PC-3 (cell line): ENCODE data around the gene BACE2. TPM values are rescaled to one million over a fixed set of nuclear protein-coding genes. Genes with fewer than 3 reads are reported as not detected.
"Not testable (repeated sequence)": the region's sequence is repeated elsewhere in the genome, so short reads cannot be mapped to it uniquely, and the experiment has no call there.

Source experiments
- ATAC-seq: fragments of 200-7000 bp; cut with Tn5 transposase; 2 replicates; pipeline ENCODE4 v1.9.1; 2020; ENCODE audit warnings: mild to moderate bottlenecking, moderate library complexity
- BruUV-seq: library from RNA; stranded (reverse); fragments of 400-500 nt; replicated peaks from 2 replicates; lab custom pipeline; 2021; lab: Mats Ljungman, UMichigan
- CTCF ChIA-PET: fragments of 300-600 bp; sonication (Branson Sonifier 250); formaldehyde crosslinking; loops from one replicate; lab custom pipeline; 2022; ENCODE audit warnings: antibody characterized with exemption; lab: Charles Lee
- POLR2A ChIA-PET: fragments of 300-600 bp; sonication (Branson Sonifier 250); formaldehyde crosslinking; loops from one replicate; lab custom pipeline; 2022; ENCODE audit warnings: antibody characterized with exemption; ENCODE audit not compliant: unreplicated experiment; lab: Charles Lee
- DNase-seq: peaks from one replicate; pipeline ENCODE4 v3.0.0-alpha.2; 2015
- H2AFZ ChIP-seq: fragments of 300-600 bp; sonication (generic); 2 replicates; pipeline ENCODE4 v1.6.0; 2016; ENCODE audit warnings: antibody characterized with exemption, low read length
- H3F3A ChIP-seq: fragments of 300-600 bp; sonication (generic); one replicate; pipeline ENCODE4 v1.6.0; 2017; ENCODE audit warnings: antibody characterized with exemption, low read length, control low read depth, mild to moderate bottlenecking; ENCODE audit not compliant: unreplicated experiment
- H3K27ac ChIP-seq: fragments of 300-600 bp; sonication (generic); 2 replicates; pipeline ENCODE4 v1.5.1; 2016; ENCODE audit warnings: mild to moderate bottlenecking, low read length
- H3K27me3 ChIP-seq: fragments of 300-600 bp; sonication (generic); 2 replicates; pipeline ENCODE4 v1.6.1; 2016; ENCODE audit warnings: low read length, mixed read lengths
- H3K36me3 ChIP-seq: fragments of 300-600 bp; sonication (generic); 2 replicates; pipeline ENCODE4 v1.6.1; 2016; ENCODE audit warnings: low read depth, mixed run types, low read length, mixed read lengths
- H3K4me1 ChIP-seq: fragments of 300-600 bp; sonication (generic); 2 replicates; pipeline ENCODE4 v1.5.1; 2016; ENCODE audit warnings: low read length; ENCODE audit not compliant: insufficient read depth
- H3K4me2 ChIP-seq: fragments of 300-600 bp; sonication (generic); 2 replicates; pipeline ENCODE4 v1.6.0; 2016; ENCODE audit warnings: low read length
- H3K4me3 ChIP-seq: fragments of 300-600 bp; sonication (generic); 2 replicates; pipeline ENCODE4 v1.5.1; 2016; ENCODE audit warnings: mild to moderate bottlenecking, low read length, mixed read lengths
- H3K79me2 ChIP-seq: fragments of 300-600 bp; sonication (generic); 2 replicates; pipeline ENCODE4 v1.6.1; 2017; ENCODE audit warnings: low read length, mixed read lengths
- H3K9ac ChIP-seq: fragments of 300-600 bp; sonication (generic); 2 replicates; pipeline ENCODE4 v1.6.0; 2016; ENCODE audit warnings: mild to moderate bottlenecking, low read length
- H3K9me2 ChIP-seq: fragments of 300-600 bp; sonication (generic); replicated peaks from 2 replicates; pipeline ENCODE4 v1.6.1; 2016; ENCODE audit warnings: mixed run types, low read length, mixed read lengths
- H3K9me3 ChIP-seq: fragments of 300-600 bp; sonication (generic); 2 replicates; pipeline ENCODE4 v1.6.1; 2016; ENCODE audit warnings: low read length, mixed read lengths
- H4K20me1 ChIP-seq: fragments of 300-600 bp; sonication (generic); 2 replicates; pipeline ENCODE4 v1.6.1; 2016; ENCODE audit warnings: low read length, mixed read lengths
- CTCF ChIP-seq: fragments of 300-600 bp; sonication (generic); conservative IDR thresholded peaks from 2 replicates; pipeline ENCODE4 v1.5.1; 2017; ENCODE audit warnings: antibody characterized with exemption, low read depth, mild to moderate bottlenecking, low read length
- EZH2 ChIP-seq: fragments of 300-600 bp; sonication (generic); IDR thresholded peaks from one replicate; pipeline ENCODE4 v1.6.1; 2017; ENCODE audit warnings: antibody characterized with exemption, mild to moderate bottlenecking, low read length; ENCODE audit not compliant: unreplicated experiment
- EZH2phosphoT487 ChIP-seq: fragments of 300-600 bp; sonication (generic); IDR thresholded peaks from 2 replicates; pipeline ENCODE4 v1.6.1; 2018; ENCODE audit warnings: mild to moderate bottlenecking, antibody characterized with exemption, low read length, borderline replicate concordance
- intact Hi-C: fragments of 100-400 bp; cut with micrococcal nuclease; formaldehyde crosslinking; loops from 2 replicates; pipeline ENCODE4 v1.9.0; 2023
- total RNA-seq: library from RNA; depleted of rRNA; stranded (reverse); fragments of >200 nt; gene quantifications from 2 replicates; pipeline ENCODE4 v1.2.3, GENCODE V29; 2014

The BACE2 gene
- total RNA-seq, 1 experiment from 2014 or later = 89.2 TPM

- H3K9ac ChIP-seq = peak overlapping the region; percentile 57
- no peaks in the 10 kb centered on the region for H4K20me1 ChIP-seq
- ChIA-PET POLR2A (no interaction called here), CTCF (no interaction called here)
- ATAC-seq (peak; percentile 42), DNase-seq (peak; percentile 56)
- H3K9me2 ChIP-seq = no peaks in the 10 kb centered on the region
- no peak overlapping the region for H2AFZ ChIP-seq
- H3K9me3 ChIP-seq = no peaks in the 10 kb centered on the region
- no peak for TF ChIP-seq EZH2phosphoT487
- TF ChIP-seq CTCF = no peak
- TF ChIP-seq EZH2 = no peak
- H3K4me2 ChIP-seq = peak overlapping the region; percentile 17
- no peaks in the 10 kb centered on the region for H3K79me2 ChIP-seq
- peaks cover 25% of the 10 kb centered on the region; the same call in 1 of the 2 replicates for H3K36me3 ChIP-seq
- H3K27me3 ChIP-seq = no peaks in the 10 kb centered on the region
- BruUV-seq = no TSS peak
- H3K4me1 ChIP-seq = peaks cover 68% of the 10 kb centered on the region
- H3F3A ChIP-seq = peaks cover 3% of the 10 kb centered on the region
- H3K4me3 ChIP-seq = no peak overlapping the region
- intact Hi-C loops = loop anchor here (10.0 kb wide), 1 partner anchor 129 kb away; no protein-coding TSS in a partner anchor
- H3K27ac ChIP-seq = peak overlapping the region; percentile 87
These were observed 86.2 kb downstream of the BACE2 start for GRCh38 chr21:41254090-41254700.

- Histone ChIP-seq H3K4me1 (peaks cover 64% of the 10 kb centered on the region), H3K4me2 (no peak overlapping the region), H2AFZ (no peak overlapping the region), H3K9me2 (no peaks in the 10 kb centered on the region), H3K9me3 (no peaks in the 10 kb centered on the region), H3K27me3 (no peaks in the 10 kb centered on the region), H4K20me1 (no peaks in the 10 kb centered on the region), H3K36me3 (peaks cover 25% of the 10 kb centered on the region; the same call in 1 of the 2 replicates), H3F3A (peaks cover 3% of the 10 kb centered on the region), H3K79me2 (no peaks in the 10 kb centered on the region), H3K4me3 (no peak overlapping the region), H3K9ac (no peak overlapping the region), H3K27ac (peak overlapping the region; percentile 87)
- intact Hi-C loops = loop anchor here (10.0 kb wide), 1 partner anchor 130 kb away; no protein-coding TSS in a partner anchor
- no peak for DNase-seq
- TF ChIP-seq EZH2 (no peak), EZH2phosphoT487 (no peak), CTCF (no peak)
- no peak for ATAC-seq
- CTCF ChIA-PET = no interaction called here
- no TSS peak for BruUV-seq
- POLR2A ChIA-PET = no interaction called here
These were observed 87.2 kb downstream of the BACE2 start for GRCh38 chr21:41255190-41255589.

- BruUV-seq, H2AFZ ChIP-seq, CTCF ChIA-PET, POLR2A ChIA-PET, H3K9ac ChIP-seq, H3F3A ChIP-seq, H3K27me3 ChIP-seq, H3K9me2 ChIP-seq, H4K20me1 ChIP-seq, H3K27ac ChIP-seq, ATAC-seq, H3K79me2 ChIP-seq, H3K4me3 ChIP-seq, H3K4me2 ChIP-seq, H3K9me3 ChIP-seq, DNase-seq: not testable (repeated sequence)
- H3K4me1 ChIP-seq = peaks cover 54% of the 10 kb centered on the region
- intact Hi-C loops = loop anchor here (10.0 kb wide), 1 partner anchor 131 kb away; no protein-coding TSS in a partner anchor
- H3K36me3 ChIP-seq = peaks cover 21% of the 10 kb centered on the region; the same call in 1 of the 2 replicates
These were observed 88.3 kb downstream of the BACE2 start for GRCh38 chr21:41256231-41256630.
